ENCODE measurements around the gene SKAP1. TPM values are rescaled to one million over a fixed set of nuclear protein-coding genes. Genes with fewer than 3 reads are reported as not detected.

Gene SKAP1
- total and polyA plus RNA-seq, 4 donors: 1.4 to 4.9 (median 2.5) TPM

- TF ChIP-seq CTCF (IDR thresholded peaks at IDR 0.05; ENCODE audit: control extremely low read depth, extremely low read depth): no peak
- Histone ChIP-seq H3K9me3 (ENCODE audit: control insufficient read depth in 4 of 4, insufficient read depth in 3 of 4, low read length in 3 of 4) (no peaks in the 10 kb centered on the region), H3K4me3 (no peak overlapping the region), H3K27me3 (ENCODE audit: control insufficient read depth in 3 of 3, insufficient read depth in 3 of 3, low read length in 2 of 3) (peaks cover 0 to 61% (median 44%) of the 10 kb centered on the region in 3 donors), H3K9ac (ENCODE audit: insufficient read depth in 1 of 2, low read length in 2 of 2) (no peak overlapping the region), H3K4me1 (ENCODE audit: control insufficient read depth in 5 of 5, insufficient read depth in 5 of 5, low read length in 5 of 5) (no peaks in the 10 kb centered on the region), H3K27ac (ENCODE audit: low read depth in 1 of 2, low read length in 1 of 2) (no peak overlapping the region), H3K36me3 (ENCODE audit: control insufficient read depth in 4 of 4, insufficient read depth in 4 of 4, low read length in 4 of 4) (no peaks in the 10 kb centered on the region)
- DNase-seq: no peak
- ATAC-seq (ENCODE audit: insufficient read depth, low FRiP score): no peak
- WGBS, 2 donors: 9 to 24% methylated on average over 3 of the region's 3 CpGs
Observed at GRCh38 chr17:48294806-48295361, 135.1 kb downstream of the SKAP1 start.

- Histone ChIP-seq H3K27ac (ENCODE audit: low read depth in 1 of 2, low read length in 1 of 2) (no peak overlapping the region), H3K4me1 (ENCODE audit: control insufficient read depth in 5 of 5, insufficient read depth in 5 of 5, low read length in 5 of 5) (no peaks in the 10 kb centered on the region), H3K9ac (ENCODE audit: insufficient read depth in 1 of 2, low read length in 2 of 2) (no peak overlapping the region), H3K36me3 (ENCODE audit: control insufficient read depth in 4 of 4, insufficient read depth in 4 of 4, low read length in 4 of 4) (no peaks in the 10 kb centered on the region), H3K27me3 (ENCODE audit: control insufficient read depth in 3 of 3, insufficient read depth in 3 of 3, low read length in 2 of 3) (peaks cover 0 to 54% (median 39%) of the 10 kb centered on the region in 3 donors), H3K9me3 (ENCODE audit: control insufficient read depth in 4 of 4, insufficient read depth in 3 of 4, low read length in 3 of 4) (no peaks in the 10 kb centered on the region), H3K4me3 (no peak overlapping the region)
- WGBS, 2 donors: 75 to 78% methylated on average over 12 of the region's 12 CpGs
- DNase-seq (no peak), ATAC-seq (ENCODE audit: insufficient read depth, low FRiP score) (no peak)
- TF ChIP-seq CTCF (IDR thresholded peaks at IDR 0.05; ENCODE audit: control extremely low read depth, extremely low read depth): no peak
Observed at GRCh38 chr17:48294020-48294805, 135.8 kb downstream of the SKAP1 start.

- Histone ChIP-seq H3K36me3 (ENCODE audit: control insufficient read depth in 4 of 4, insufficient read depth in 4 of 4, low read length in 4 of 4) (no peaks in the 10 kb centered on the region), H3K27me3 (ENCODE audit: control insufficient read depth in 3 of 3, insufficient read depth in 3 of 3, low read length in 2 of 3) (peaks cover 0 to 53% (median 39%) of the 10 kb centered on the region in 3 donors), H3K9ac (ENCODE audit: insufficient read depth in 1 of 2, low read length in 2 of 2) (no peak overlapping the region), H3K27ac (ENCODE audit: low read depth in 1 of 2, low read length in 1 of 2) (no peak overlapping the region), H3K9me3 (ENCODE audit: control insufficient read depth in 4 of 4, insufficient read depth in 3 of 4, low read length in 3 of 4) (no peaks in the 10 kb centered on the region), H3K4me3 (no peak overlapping the region), H3K4me1 (ENCODE audit: control insufficient read depth in 5 of 5, insufficient read depth in 5 of 5, low read length in 5 of 5) (no peaks in the 10 kb centered on the region)
- ATAC-seq (ENCODE audit: insufficient read depth, low FRiP score) (no peak), DNase-seq (no peak)
- TF ChIP-seq CTCF (IDR thresholded peaks at IDR 0.05; ENCODE audit: control extremely low read depth, extremely low read depth): no peak
- 67 to 73% methylated on average over 9 of the region's 9 CpGs for WGBS, 2 donors
Observed at GRCh38 chr17:48293319-48294019, 136.5 kb downstream of the SKAP1 start.
